ENCODE data around the gene PPT2. TPM values are rescaled to one million over a fixed set of nuclear protein-coding genes. Genes with fewer than 3 reads are reported as not detected.

The PPT2 gene
- total RNA-seq, 2 experiments from 2014 or later, result 8.7 to 8.9 TPM

- intact Hi-C loops (cut with DNase I, micrococcal nuclease), result loop anchor here (5.0 to 10.0 kb wide), 2 partner anchors 201 to 218 kb away; partner anchors contain the start of genes DXO (in 1 of the 2), NELFE (in 1 of the 2) and SKIC2 (in 1 of the 2)
- no peak for TF ChIP-seq CTCF (IDR thresholded peaks at IDR 0.05)
- Histone ChIP-seq H3K27me3 (ENCODE audit: control insufficient read depth in 1 of 2, insufficient read depth in 2 of 2, low read length in 2 of 2) (no peaks in the 10 kb centered on the region), H3K4me3 (ENCODE audit: low read length) (peak overlapping the region; percentile 91), H3K9me3 (ENCODE audit: control insufficient read depth in 1 of 2, insufficient read depth in 1 of 2, low read length in 2 of 2) (no peaks in the 10 kb centered on the region), H3K27ac (ENCODE audit: low read depth in 1 of 2, low read length in 2 of 2) (peak overlapping the region; percentile 56 to 93), H3K36me3 (ENCODE audit: insufficient read depth, low read length) (peaks cover 8% of the 10 kb centered on the region), H3K4me1 (ENCODE audit: insufficient read depth, low read length) (peaks cover 63% of the 10 kb centered on the region)
- H3K27me3 Mint-ChIP-seq, result no peaks in the 10 kb centered on the region
- H3K36me3 Mint-ChIP-seq (ENCODE audit: low read depth), result peaks cover 37% of the 10 kb centered on the region
- peak overlapping the region; percentile 85 for H3K27ac Mint-ChIP-seq
- POLR2A ChIA-PET, result interaction anchor here (8.1 kb wide), 1 partner anchor 17 kb away, joined by 242 read pairs; the partner anchor contains the start of genes GPSM3 and PBX2
- DNase-seq (no peak), ATAC-seq (ENCODE audit: poor library complexity) (no peak)
- no peaks in the 10 kb centered on the region for H3K9me3 Mint-ChIP-seq
- H3K4me1 Mint-ChIP-seq (ENCODE audit: low read depth), result peaks cover 77% of the 10 kb centered on the region
- peak overlapping the region; percentile 91 for H3K4me3 Mint-ChIP-seq
- CTCF ChIA-PET, result no interaction called here
Measured at GRCh38 chr6:32175322-32175710, 21.4 kb downstream of the PPT2 start.

DNA sequence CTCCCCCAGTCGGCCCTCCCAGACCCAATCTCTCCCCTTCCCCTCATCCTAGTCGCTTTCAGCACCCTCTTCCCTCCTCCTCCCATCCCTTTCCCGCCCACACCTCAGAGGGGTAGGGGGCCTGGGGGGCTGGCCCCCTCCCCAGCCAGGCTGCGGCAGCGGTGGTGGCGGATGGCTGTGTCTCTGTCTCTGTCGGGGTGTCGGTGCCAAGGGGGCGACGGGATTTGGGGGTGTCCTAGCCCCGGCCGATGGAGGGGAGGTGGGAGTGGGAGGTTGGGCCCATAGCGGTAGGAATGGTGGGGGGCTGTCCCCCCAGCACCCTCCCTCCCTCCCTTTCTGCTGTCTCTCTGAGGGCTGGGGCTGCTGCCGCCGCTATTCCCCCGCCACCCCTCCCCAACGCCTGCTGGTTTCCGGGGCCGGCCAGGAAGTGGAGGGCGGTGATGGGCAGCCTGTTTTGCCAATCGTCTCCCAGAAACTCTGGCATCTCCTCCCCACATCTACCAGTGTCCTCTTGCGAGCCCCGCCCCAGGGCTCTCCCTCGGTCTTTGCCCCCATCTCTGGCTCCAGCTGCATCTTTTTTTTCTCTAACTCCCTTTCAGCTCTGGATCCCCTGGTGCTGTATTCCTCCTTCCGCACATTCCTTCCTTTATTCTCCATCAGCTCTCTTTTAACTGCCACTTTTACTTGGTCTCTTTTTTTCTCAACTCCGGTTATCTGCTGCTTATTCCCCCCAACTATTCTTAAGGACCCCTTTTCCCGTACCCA lies 22.0 kb downstream of the PPT2 start, which contains the start of gene AGPAT1:
AGPAT1 (minus strand) TSS at position 374 of the 765 bp plus-strand sequence. CDS start 4,588 bp downstream, outside the sequence.
- CTCF ChIA-PET, result interaction anchor here (2.8 kb wide), 1 partner anchor 20 kb away, joined by 14 read pairs; no protein-coding TSS in a partner anchor
- POLR2A ChIA-PET, result interaction anchor here (1.2 to 8.1 kb wide), 4 partner anchors 17 to 796 kb away, joined by 3 to 242 read pairs (median 30); partner anchors contain the start of genes ATF6B, FKBPL, GPSM3 and PBX2
- Mint-ChIP-seq H3K4me3 (peak within 1 kb of the TSS; percentile 91), H3K27ac (peak within 1 kb of the TSS; percentile 85), H3K27me3 (no peaks in the 10 kb centered on the region), H3K4me1 (ENCODE audit: low read depth) (peaks cover 78% of the 10 kb centered on the region), H3K36me3 (ENCODE audit: low read depth) (peaks cover 37% of the 10 kb centered on the region), H3K9me3 (no peaks in the 10 kb centered on the region)
- H3K27ac ChIP-seq (ENCODE audit: low read depth in 1 of 2, low read length in 2 of 2), result peak within 1 kb of the TSS; percentile 93 to 98
- DNase-seq (peak; percentile 93 to 98 (median 97)), ATAC-seq (ENCODE audit: poor library complexity) (peak; percentile 41)
- H3K36me3 ChIP-seq (ENCODE audit: insufficient read depth, low read length), result peaks cover 9% of the 10 kb centered on the region
- TF ChIP-seq CTCF (IDR thresholded peaks at IDR 0.05), result no peak
- intact Hi-C loops (cut with DNase I, micrococcal nuclease), result loop anchor here (1.0 to 10.0 kb wide), 4 partner anchors 15 to 219 kb away; partner anchors contain the start of genes DXO (in 1 of the 2), NELFE (in 1 of the 2) and SKIC2 (in 1 of the 2)
- H3K4me1 ChIP-seq (ENCODE audit: insufficient read depth, low read length), result peaks cover 66% of the 10 kb centered on the region
- H3K4me3 ChIP-seq (ENCODE audit: low read length), result peak within 1 kb of the TSS; percentile 91
- no peaks in the 10 kb centered on the region for H3K9me3 ChIP-seq (ENCODE audit: control insufficient read depth in 1 of 2, insufficient read depth in 1 of 2, low read length in 2 of 2)
- H3K27me3 ChIP-seq (ENCODE audit: control insufficient read depth in 1 of 2, insufficient read depth in 2 of 2, low read length in 2 of 2), result no peaks in the 10 kb centered on the region

DNA sequence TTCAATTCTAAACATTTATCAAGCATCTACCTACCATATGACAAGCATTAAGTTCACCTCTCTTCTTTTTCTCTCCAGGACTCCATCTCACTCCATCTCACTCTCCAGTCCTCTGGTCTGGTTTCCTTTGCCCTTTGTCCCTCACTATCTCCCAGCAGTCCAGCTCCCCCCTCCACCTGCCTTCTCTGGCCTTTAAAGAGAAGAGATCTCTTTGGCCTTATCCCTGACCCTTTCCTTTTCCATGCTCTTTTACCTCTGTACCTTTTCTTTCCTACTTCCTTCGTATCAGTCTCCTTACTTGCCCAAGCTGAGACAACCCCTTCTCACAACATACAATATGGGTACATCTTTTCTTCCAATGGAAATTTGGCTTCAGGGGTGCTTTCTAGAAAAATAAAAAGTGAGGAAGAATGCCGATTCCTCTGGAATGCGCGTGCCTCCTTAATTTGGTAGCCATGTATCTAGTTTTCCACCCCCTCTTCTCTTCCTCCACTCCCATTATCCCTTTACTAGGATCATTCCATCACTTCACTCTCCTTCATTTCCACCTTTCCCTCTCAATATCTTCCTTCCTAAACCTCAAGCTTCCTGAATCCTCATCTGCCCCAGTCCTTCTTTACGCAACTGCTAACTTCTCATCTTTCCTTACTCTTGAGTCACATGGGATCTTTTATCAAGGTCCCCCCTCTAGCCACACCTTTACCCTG lies 22.7 kb downstream of the PPT2 start:
- ChIA-PET POLR2A (interaction anchor here (1.0 to 8.1 kb wide), 9 partner anchors 8 to 795 kb away, joined by 3 to 242 read pairs (median 4); partner anchors contain the start of genes ATF6B, BAG6, FKBPL and GPSM3), CTCF (interaction anchor here (2.8 kb wide), 1 partner anchor 19 kb away, joined by 14 read pairs; no protein-coding TSS in a partner anchor)
- H3K27me3 Mint-ChIP-seq, result no peaks in the 10 kb centered on the region
- intact Hi-C loops (cut with DNase I, micrococcal nuclease), result loop anchor here (1.0 to 10.0 kb wide), 5 partner anchors 15 to 219 kb away; partner anchors contain the start of genes FKBPL (in 2 of the 2), DXO (in 1 of the 2), NELFE (in 1 of the 2) and SKIC2 (in 1 of the 2)
- no peaks in the 10 kb centered on the region for H3K9me3 Mint-ChIP-seq
- Histone ChIP-seq H3K27me3 (ENCODE audit: control insufficient read depth in 1 of 2, insufficient read depth in 2 of 2, low read length in 2 of 2) (no peaks in the 10 kb centered on the region), H3K9me3 (ENCODE audit: control insufficient read depth in 1 of 2, insufficient read depth in 1 of 2, low read length in 2 of 2) (no peaks in the 10 kb centered on the region), H3K36me3 (ENCODE audit: insufficient read depth, low read length) (peaks cover 16% of the 10 kb centered on the region), H3K27ac (ENCODE audit: low read depth in 1 of 2, low read length in 2 of 2) (peak overlapping the region; percentile 93 to 98), H3K4me3 (ENCODE audit: low read length) (peak overlapping the region; percentile 91), H3K4me1 (ENCODE audit: insufficient read depth, low read length) (peaks cover 71% of the 10 kb centered on the region)
- DNase-seq (no peak), ATAC-seq (ENCODE audit: poor library complexity) (no peak)
- H3K36me3 Mint-ChIP-seq (ENCODE audit: low read depth), result peaks cover 39% of the 10 kb centered on the region
- H3K27ac Mint-ChIP-seq, result peak overlapping the region; percentile 85
- peaks cover 71% of the 10 kb centered on the region for H3K4me1 Mint-ChIP-seq (ENCODE audit: low read depth)
- peak overlapping the region; percentile 91 for H3K4me3 Mint-ChIP-seq
- no peak for TF ChIP-seq CTCF (IDR thresholded peaks at IDR 0.05)

All from CD4-positive, alpha-beta T cell (primary cell).